Kidney glomerular epithelial cell (primary cell): Measurements from ENCODE around the gene NME7.
A peak's percentile ranks its signal among the peaks of the same experiment; 100 is the strongest.
"Not testable (repeated sequence)": the region's sequence is repeated elsewhere in the genome, so short reads cannot be mapped to it uniquely, and the experiment has no call there.

Source experiments
- DNase-seq: peaks from one replicate; lab custom pipeline; 2025; lab: John Stamatoyannopoulos, UW

Gene NME7

GRCh38 chr1:169127305-169127704 lies 240.3 kb downstream of the NME7 start:
- DNase-seq = no peak

- DNase-seq = no peak
Measured at GRCh38 chr1:169126335-169126734, 241.3 kb downstream of the NME7 start.

- DNase-seq = not testable (repeated sequence)
Measured at GRCh38 chr1:169125597-169125996, 242.0 kb downstream of the NME7 start.

GRCh38 chr1:169124459-169124858 lies 243.1 kb downstream of the NME7 start:
- no peak for DNase-seq

GRCh38 chr1:169122976-169123375 lies 244.6 kb downstream of the NME7 start:
- DNase-seq = no peak

- no peak for DNase-seq
Measured at GRCh38 chr1:169121146-169121923, 246.3 kb downstream of the NME7 start.

- no peak for DNase-seq
Measured at GRCh38 chr1:169120066-169120465, 247.5 kb downstream of the NME7 start.

GRCh38 chr1:169119405-169119804 lies 248.2 kb downstream of the NME7 start:
- peak; percentile 77 for DNase-seq

GRCh38 chr1:169118227-169118626 lies 249.4 kb downstream of the NME7 start:
- no peak for DNase-seq

- no peak for DNase-seq
Measured at GRCh38 chr1:169117599-169117998, 250.0 kb downstream of the NME7 start.

GRCh38 chr1:169117014-169117413 lies 250.6 kb downstream of the NME7 start:
- no peak for DNase-seq

- peak; percentile 56 for DNase-seq
Measured at GRCh38 chr1:169115891-169116585, 251.6 kb downstream of the NME7 start.

GRCh38 chr1:169113613-169114119 lies 253.9 kb downstream of the NME7 start:
- DNase-seq = peak; percentile 96

GRCh38 chr1:169112241-169112640 lies 255.4 kb downstream of the NME7 start:
- DNase-seq = no peak

- DNase-seq = no peak
Measured at GRCh38 chr1:169111472-169111871, 256.1 kb downstream of the NME7 start.

GRCh38 chr1:169110689-169111447 lies 256.7 kb downstream of the NME7 start:
- DNase-seq = no peak

GRCh38 chr1:169110236-169110635 lies 257.4 kb downstream of the NME7 start:
- DNase-seq = no peak

- DNase-seq = peak; percentile 87
Measured at GRCh38 chr1:169109561-169110134, 257.9 kb downstream of the NME7 start.

GRCh38 chr1:169108863-169109560 lies 258.6 kb downstream of the NME7 start:
- DNase-seq = peak; percentile 45

GRCh38 chr1:169108223-169108622 lies 259.4 kb downstream of the NME7 start:
- no peak for DNase-seq

GRCh38 chr1:169107603-169108208 lies 259.9 kb downstream of the NME7 start:
- peak; percentile 46 for DNase-seq
